ENCODE data around the gene DCTD. TPM values are rescaled to one million over a fixed set of nuclear protein-coding genes. Genes with fewer than 3 reads are reported as not detected.

DCTD gene
- total RNA-seq, 2 donors from 2014 or later: 27.0 to 39.7 TPM

DNA sequence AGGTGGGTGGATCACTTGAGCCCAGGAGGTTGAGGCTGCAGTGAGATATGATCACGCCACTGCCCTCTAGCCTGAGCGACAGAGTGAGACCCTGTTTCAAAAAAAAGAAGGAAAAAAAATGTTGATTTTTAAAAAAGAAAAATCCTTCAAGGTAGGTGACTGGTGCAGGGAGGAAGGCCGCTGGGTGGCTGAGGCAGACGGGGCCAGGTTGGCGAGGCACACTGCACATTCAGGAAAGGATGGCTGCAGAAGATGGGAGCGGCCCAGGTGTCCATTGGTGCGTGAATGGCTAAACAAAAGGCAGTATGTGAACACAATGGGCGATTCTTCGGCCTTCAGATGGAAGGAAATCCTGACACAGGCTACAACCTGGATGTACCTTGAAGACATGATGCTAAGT is 30.4 kb downstream of the DCTD start:
- 98% methylated on average over 9 of the region's 9 CpGs for WGBS, 2 donors
- Histone ChIP-seq H3K4me1 (peaks cover 18% of the 10 kb centered on the region), H3K4me3 (no peak overlapping the region), H3K36me3 (replicated peaks in 1 of 2; ENCODE audit: insufficient read depth in 1 of 2, low read depth in 2 of 2) (peaks cover 0 to 14% of the 10 kb centered on the region in 2 donors), H3K27ac (no peak overlapping the region), H3K27me3 (no peaks in the 10 kb centered on the region), H3K9me3 (no peaks in the 10 kb centered on the region)
- intact Hi-C loops (cut with DNase I): no loop called here
- DNase-seq (no peak), ATAC-seq (no peak)
- TF ChIP-seq, protein P1, sequence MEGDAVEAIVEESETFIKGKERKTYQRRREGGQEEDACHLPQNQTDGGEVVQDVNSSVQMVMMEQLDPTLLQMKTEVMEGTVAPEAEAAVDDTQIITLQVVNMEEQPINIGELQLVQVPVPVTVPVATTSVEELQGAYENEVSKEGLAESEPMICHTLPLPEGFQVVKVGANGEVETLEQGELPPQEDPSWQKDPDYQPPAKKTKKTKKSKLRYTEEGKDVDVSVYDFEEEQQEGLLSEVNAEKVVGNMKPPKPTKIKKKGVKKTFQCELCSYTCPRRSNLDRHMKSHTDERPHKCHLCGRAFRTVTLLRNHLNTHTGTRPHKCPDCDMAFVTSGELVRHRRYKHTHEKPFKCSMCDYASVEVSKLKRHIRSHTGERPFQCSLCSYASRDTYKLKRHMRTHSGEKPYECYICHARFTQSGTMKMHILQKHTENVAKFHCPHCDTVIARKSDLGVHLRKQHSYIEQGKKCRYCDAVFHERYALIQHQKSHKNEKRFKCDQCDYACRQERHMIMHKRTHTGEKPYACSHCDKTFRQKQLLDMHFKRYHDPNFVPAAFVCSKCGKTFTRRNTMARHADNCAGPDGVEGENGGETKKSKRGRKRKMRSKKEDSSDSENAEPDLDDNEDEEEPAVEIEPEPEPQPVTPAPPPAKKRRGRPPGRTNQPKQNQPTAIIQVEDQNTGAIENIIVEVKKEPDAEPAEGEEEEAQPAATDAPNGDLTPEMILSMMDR (IDR thresholded peaks at IDR 0.05): no peak
- TF ChIP-seq POLR2A (IDR thresholded peaks at IDR 0.05): no peak

- Histone ChIP-seq H3K9me3 (no peaks in the 10 kb centered on the region), H3K36me3 (replicated peaks in 1 of 2; ENCODE audit: insufficient read depth in 1 of 2, low read depth in 2 of 2) (peaks cover 0 to 13% of the 10 kb centered on the region in 2 donors), H3K4me3 (no peak overlapping the region), H3K4me1 (peaks cover 18% of the 10 kb centered on the region), H3K27ac (no peak overlapping the region), H3K27me3 (no peaks in the 10 kb centered on the region)
- 85 to 87% methylated on average over 6 of the region's 6 CpGs for WGBS, 2 donors
- no peak for ATAC-seq
- intact Hi-C loops (cut with DNase I): no loop called here
- DNase-seq: no peak
- TF ChIP-seq, protein P1 (IDR thresholded peaks at IDR 0.05): no peak
Observed at GRCh38 chr4:182886205-182886604, 31.0 kb downstream of the DCTD start.

GRCh38 chr4:182885738-182886077 is 31.5 kb downstream of the DCTD start:
- Histone ChIP-seq H3K27ac (no peak overlapping the region), H3K9me3 (no peaks in the 10 kb centered on the region), H3K4me3 (no peak overlapping the region), H3K4me1 (peaks cover 18% of the 10 kb centered on the region), H3K36me3 (replicated peaks in 1 of 2; ENCODE audit: insufficient read depth in 1 of 2, low read depth in 2 of 2) (peaks cover 0 to 8% of the 10 kb centered on the region in 2 donors), H3K27me3 (no peaks in the 10 kb centered on the region)
- TF ChIP-seq POLR2A (IDR thresholded peaks at IDR 0.05): no peak
- TF ChIP-seq, protein P1 (IDR thresholded peaks at IDR 0.05): no peak
- WGBS, 2 donors: 45 to 62% methylated on average over 3 of the region's 3 CpGs
- ATAC-seq: no peak
- intact Hi-C loops (cut with DNase I): no loop called here
- no peak for DNase-seq

DNA sequence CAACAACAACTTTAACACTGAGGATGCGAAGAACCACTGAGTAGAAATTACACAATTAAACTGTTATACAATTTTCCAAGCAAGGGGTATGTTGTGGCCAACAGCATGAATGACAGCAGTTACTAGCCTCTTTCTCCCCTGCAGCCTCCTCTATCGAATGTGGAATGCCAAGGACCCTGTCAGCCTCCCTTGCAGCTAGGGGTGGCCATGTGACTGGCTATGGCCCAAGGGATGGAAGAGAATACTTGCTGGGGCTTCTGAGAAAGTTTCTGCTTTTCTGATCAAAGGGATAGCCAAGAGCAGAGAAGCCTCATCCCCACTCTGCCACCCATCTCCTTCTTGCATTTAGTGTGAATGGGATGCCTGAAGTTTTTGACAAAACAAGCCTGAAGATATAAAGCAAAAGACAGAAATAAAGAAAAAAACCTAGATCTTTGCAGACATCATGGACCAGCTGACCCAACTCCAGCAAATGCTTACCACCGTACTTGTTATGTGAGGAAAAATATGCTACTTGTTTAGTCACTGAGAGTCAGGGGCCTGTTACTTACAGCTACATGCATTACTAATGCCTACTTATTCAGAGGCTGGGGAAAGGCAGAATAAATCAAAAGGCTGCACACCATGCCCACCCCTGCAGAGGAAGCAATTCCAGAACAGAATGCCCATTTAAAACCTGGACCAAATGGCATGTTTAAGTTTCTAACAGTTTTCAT is 32.0 kb downstream of the DCTD start:
- Histone ChIP-seq H3K27ac (no peak overlapping the region), H3K36me3 (replicated peaks in 1 of 2; ENCODE audit: insufficient read depth in 1 of 2, low read depth in 2 of 2) (peaks cover 0 to 2% of the 10 kb centered on the region in 2 donors), H3K27me3 (no peaks in the 10 kb centered on the region), H3K4me3 (no peak overlapping the region), H3K9me3 (no peaks in the 10 kb centered on the region), H3K4me1 (peaks cover 18% of the 10 kb centered on the region)
- intact Hi-C loops (cut with DNase I): no loop called here
- TF ChIP-seq, protein P1 (IDR thresholded peaks at IDR 0.05): no peak
- TF ChIP-seq POLR2A (IDR thresholded peaks at IDR 0.05): no peak
- DNase-seq (no peak), ATAC-seq (no peak)
- 90% methylated on average over 3 of the region's 3 CpGs for WGBS, 2 donors

GRCh38 chr4:182884040-182884439 is 33.1 kb downstream of the DCTD start:
- no peak for DNase-seq
- Histone ChIP-seq H3K4me3 (no peak overlapping the region), H3K27ac (no peak overlapping the region), H3K4me1 (peaks cover 18% of the 10 kb centered on the region), H3K27me3 (no peaks in the 10 kb centered on the region), H3K9me3 (no peaks in the 10 kb centered on the region), H3K36me3 (replicated peaks in 1 of 2; ENCODE audit: insufficient read depth in 1 of 2, low read depth in 2 of 2) (peaks cover 0 to 2% of the 10 kb centered on the region in 2 donors)
- ATAC-seq: no peak
- 89 to 90% methylated on average over 3 of the region's 3 CpGs for WGBS, 2 donors
- TF ChIP-seq POLR2A (IDR thresholded peaks at IDR 0.05): no peak
- TF ChIP-seq, protein P1 (IDR thresholded peaks at IDR 0.05): no peak
- intact Hi-C loops (cut with DNase I): no loop called here

All from body of pancreas (tissue), 4 donors.